ENCODE measurements around the gene MCOLN2. TPM values are rescaled to one million over a fixed set of nuclear protein-coding genes. Genes with fewer than 3 reads are reported as not detected.
A peak's percentile ranks its signal among the peaks of the same experiment; 100 is the strongest.

Gene MCOLN2
- total RNA-seq, 2 donors from 2014 or later: 1.1 to 6.8 TPM

DNA sequence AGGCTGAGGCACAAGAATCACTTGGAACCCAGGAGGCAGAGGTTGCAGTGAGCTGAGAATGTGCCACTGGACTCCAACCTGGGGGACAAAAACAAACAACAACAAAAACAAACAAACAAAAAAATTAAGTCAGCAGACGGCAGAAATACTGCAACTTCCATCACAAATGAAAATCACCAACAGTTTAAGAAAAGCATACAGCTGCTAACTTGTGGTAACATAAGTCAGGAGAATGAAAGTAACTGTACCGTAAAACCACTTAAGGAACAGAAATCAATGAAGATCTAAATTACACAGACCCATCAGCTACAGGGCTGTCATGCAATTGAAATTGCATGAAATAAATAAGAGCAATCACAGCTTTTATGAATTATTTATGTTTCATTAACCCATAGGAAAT lies 25.0 kb downstream of the MCOLN2 start:
- H3K4me1 ChIP-seq (replicated peaks): no peaks in the 10 kb centered on the region
- 89% methylated on average over 2 of the region's 2 CpGs for WGBS
- H3K4me3 ChIP-seq: no peak overlapping the region
- H3K27ac ChIP-seq: no peak overlapping the region
- H3K27me3 ChIP-seq (replicated peaks; ENCODE audit: insufficient read depth): no peaks in the 10 kb centered on the region
- H3K36me3 ChIP-seq: no peaks in the 10 kb centered on the region
- TF ChIP-seq POLR2A (IDR thresholded peaks at IDR 0.05) (no peak), POLR2AphosphoS5 (IDR thresholded peaks at IDR 0.05) (no peak)
- TF ChIP-seq, protein P1, sequence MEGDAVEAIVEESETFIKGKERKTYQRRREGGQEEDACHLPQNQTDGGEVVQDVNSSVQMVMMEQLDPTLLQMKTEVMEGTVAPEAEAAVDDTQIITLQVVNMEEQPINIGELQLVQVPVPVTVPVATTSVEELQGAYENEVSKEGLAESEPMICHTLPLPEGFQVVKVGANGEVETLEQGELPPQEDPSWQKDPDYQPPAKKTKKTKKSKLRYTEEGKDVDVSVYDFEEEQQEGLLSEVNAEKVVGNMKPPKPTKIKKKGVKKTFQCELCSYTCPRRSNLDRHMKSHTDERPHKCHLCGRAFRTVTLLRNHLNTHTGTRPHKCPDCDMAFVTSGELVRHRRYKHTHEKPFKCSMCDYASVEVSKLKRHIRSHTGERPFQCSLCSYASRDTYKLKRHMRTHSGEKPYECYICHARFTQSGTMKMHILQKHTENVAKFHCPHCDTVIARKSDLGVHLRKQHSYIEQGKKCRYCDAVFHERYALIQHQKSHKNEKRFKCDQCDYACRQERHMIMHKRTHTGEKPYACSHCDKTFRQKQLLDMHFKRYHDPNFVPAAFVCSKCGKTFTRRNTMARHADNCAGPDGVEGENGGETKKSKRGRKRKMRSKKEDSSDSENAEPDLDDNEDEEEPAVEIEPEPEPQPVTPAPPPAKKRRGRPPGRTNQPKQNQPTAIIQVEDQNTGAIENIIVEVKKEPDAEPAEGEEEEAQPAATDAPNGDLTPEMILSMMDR (IDR thresholded peaks at IDR 0.05): no peak
- intact Hi-C loops (cut with DNase I): no loop called here
- H3K9me3 ChIP-seq: no peaks in the 10 kb centered on the region
- DNase-seq (ENCODE audit: low spot score): no peak

DNA sequence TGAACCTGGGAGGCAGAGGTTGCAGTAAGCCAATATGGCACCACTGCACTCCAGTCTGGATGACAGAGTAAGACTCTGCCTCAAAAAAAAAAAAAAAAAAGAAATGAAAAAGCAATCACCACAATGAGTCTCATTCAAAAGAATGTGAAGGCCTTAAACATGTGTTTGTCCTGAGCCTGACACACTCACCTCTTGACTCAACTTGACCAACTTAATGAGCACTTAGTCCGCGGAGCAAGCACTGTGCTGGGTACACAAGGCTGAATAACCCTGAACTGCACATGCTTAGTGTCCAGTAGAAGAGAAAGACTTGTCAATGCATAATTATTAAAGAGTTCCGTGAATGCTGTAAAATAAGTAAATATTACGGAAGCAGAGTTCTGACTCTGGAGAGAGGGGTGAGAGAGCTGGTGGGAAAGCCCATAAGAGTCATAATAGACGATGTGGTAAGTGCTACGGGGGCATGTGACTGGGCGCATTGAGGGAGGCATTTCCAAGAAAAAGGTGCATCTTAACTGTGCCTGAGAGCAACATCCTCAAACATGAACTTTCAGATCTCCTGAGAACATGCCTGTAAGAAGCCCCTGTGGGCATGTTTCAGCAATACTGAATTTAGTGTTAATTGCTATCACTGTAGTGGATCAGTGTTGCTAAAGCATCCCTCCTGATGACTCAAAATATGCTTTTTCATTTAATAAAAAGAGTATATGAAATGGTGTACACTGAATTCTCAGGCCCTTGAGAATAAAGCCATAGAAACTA lies 27.2 kb downstream of the MCOLN2 start:
- no peak overlapping the region for H3K4me3 ChIP-seq
- H3K9me3 ChIP-seq: no peaks in the 10 kb centered on the region
- 95% methylated on average over 7 of the region's 7 CpGs for WGBS
- H3K4me1 ChIP-seq (replicated peaks): no peaks in the 10 kb centered on the region
- intact Hi-C loops (cut with DNase I): no loop called here
- no peak for DNase-seq (ENCODE audit: low spot score)
- no peaks in the 10 kb centered on the region for H3K27me3 ChIP-seq (replicated peaks; ENCODE audit: insufficient read depth)
- TF ChIP-seq, protein P1 (IDR thresholded peaks at IDR 0.05): no peak
- TF ChIP-seq POLR2A (IDR thresholded peaks at IDR 0.05) (no peak), POLR2AphosphoS5 (IDR thresholded peaks at IDR 0.05) (no peak)
- no peaks in the 10 kb centered on the region for H3K36me3 ChIP-seq
- H3K27ac ChIP-seq: no peak overlapping the region

DNA sequence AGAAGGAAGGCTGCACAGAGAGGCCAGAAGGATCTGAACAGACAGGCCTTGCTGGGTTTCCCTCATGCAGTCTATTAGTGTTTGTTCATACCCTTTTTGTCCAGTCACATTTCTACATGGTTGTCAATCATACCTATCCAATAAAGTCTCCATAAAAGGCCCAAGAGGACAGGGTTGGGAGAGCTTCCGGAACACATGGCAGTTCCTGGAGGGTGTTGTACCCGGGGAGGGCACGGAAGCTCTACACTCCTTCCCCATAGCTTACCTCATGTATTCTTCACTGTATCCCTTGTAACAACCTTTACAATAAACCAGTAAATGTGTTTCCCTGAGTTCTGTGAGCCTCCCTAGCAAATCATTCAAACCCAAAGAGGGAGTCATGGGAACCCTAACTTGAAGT lies 28.0 kb downstream of the MCOLN2 start:
- Histone ChIP-seq H3K4me1 (replicated peaks) (no peaks in the 10 kb centered on the region), H3K27me3 (replicated peaks; ENCODE audit: insufficient read depth) (no peaks in the 10 kb centered on the region), H3K4me3 (no peak overlapping the region), H3K9me3 (no peaks in the 10 kb centered on the region), H3K27ac (no peak overlapping the region), H3K36me3 (no peaks in the 10 kb centered on the region)
- 88% methylated on average over 3 of the region's 3 CpGs for WGBS
- TF ChIP-seq POLR2A (IDR thresholded peaks at IDR 0.05) (no peak), POLR2AphosphoS5 (IDR thresholded peaks at IDR 0.05) (no peak)
- TF ChIP-seq, protein P1 (IDR thresholded peaks at IDR 0.05): no peak
- intact Hi-C loops (cut with DNase I): no loop called here
- DNase-seq (ENCODE audit: low spot score): no peak

DNA sequence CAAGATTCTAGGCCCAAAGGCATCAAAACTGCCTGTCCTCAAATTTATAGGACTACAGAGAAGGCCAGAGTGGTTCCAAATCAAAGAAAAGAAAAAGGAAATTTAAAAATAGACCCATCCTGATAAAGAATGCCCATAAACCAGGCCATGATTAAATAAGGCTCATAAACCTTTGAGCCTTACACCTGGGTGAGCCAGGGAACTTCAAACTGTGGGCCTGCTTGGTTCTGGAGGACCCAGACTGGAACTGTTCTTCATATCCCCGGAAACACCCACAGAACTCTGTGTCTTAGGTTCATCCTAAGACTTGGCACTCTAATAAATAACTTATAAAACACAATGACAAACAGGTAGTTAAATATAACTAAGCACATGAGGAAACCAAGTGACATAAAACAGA lies 28.8 kb downstream of the MCOLN2 start:
- Histone ChIP-seq H3K36me3 (no peaks in the 10 kb centered on the region), H3K4me3 (no peak overlapping the region), H3K27ac (peak overlapping the region in 1 of 2 donors; percentile 35), H3K27me3 (replicated peaks; ENCODE audit: insufficient read depth) (no peaks in the 10 kb centered on the region), H3K4me1 (replicated peaks) (no peaks in the 10 kb centered on the region), H3K9me3 (no peaks in the 10 kb centered on the region)
- 21% methylated on average over 1 of the region's 1 CpG for WGBS
- no peak for DNase-seq (ENCODE audit: low spot score)
- intact Hi-C loops (cut with DNase I): no loop called here
- TF ChIP-seq POLR2A (IDR thresholded peaks at IDR 0.05) (no peak), POLR2AphosphoS5 (IDR thresholded peaks at IDR 0.05) (no peak)
- TF ChIP-seq, protein P1 (IDR thresholded peaks at IDR 0.05): no peak

DNA sequence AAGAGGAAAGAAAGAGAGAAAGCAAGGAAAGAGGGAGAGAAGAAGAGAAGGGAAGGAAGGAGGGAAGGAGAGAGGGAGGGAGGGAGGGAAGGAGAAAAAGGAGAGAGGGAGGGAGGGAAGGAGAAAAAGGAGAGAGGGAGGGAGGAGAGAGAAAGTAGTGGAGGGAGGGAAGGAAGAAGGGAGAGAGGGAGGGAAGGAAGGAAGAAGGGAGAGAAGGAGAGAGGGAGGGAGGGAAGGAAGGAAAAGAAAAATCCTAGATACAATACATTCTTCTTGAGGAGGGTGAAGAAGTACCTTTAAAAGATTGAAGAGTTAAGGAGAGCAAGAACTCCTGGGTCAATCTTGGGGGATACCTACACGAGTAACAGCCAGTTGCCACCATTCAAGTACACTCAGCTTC lies 29.2 kb downstream of the MCOLN2 start:
- intact Hi-C loops (cut with DNase I): no loop called here
- TF ChIP-seq POLR2A (IDR thresholded peaks at IDR 0.05) (no peak), POLR2AphosphoS5 (IDR thresholded peaks at IDR 0.05) (no peak)
- TF ChIP-seq, protein P1 (IDR thresholded peaks at IDR 0.05): no peak
- 17% methylated on average over 1 of the region's 1 CpG for WGBS

More for the DNA sequence above, 29.2 kb downstream of the MCOLN2 start:
- no peak overlapping the region for H3K4me3 ChIP-seq
- no peak for DNase-seq (ENCODE audit: low spot score)
- no peaks in the 10 kb centered on the region for H3K9me3 ChIP-seq
- H3K27me3 ChIP-seq (replicated peaks; ENCODE audit: insufficient read depth): no peaks in the 10 kb centered on the region
- H3K27ac ChIP-seq: peak overlapping the region in 1 of 2 donors; percentile 35
- H3K36me3 ChIP-seq: no peaks in the 10 kb centered on the region
- H3K4me1 ChIP-seq (replicated peaks): no peaks in the 10 kb centered on the region

Measured in prostate gland (tissue), 2 donors.